Karpas-422 (cell line): Measurements from ENCODE around the gene NABP2. TPM values are rescaled to one million over a fixed set of nuclear protein-coding genes. Genes with fewer than 3 reads are reported as not detected.

Source experiments
- DNase-seq: peaks from one replicate; pipeline ENCODE4 v3.0.0-alpha.2; 2015
- H2AFZ ChIP-seq: fragments of 200-600 bp; sonication (generic); 2 replicates; pipeline ENCODE4 v1.6.1; 2014; ENCODE audit warnings: antibody characterized with exemption, low read length, mixed read lengths
- H3K27ac ChIP-seq: fragments of 200-600 bp; sonication (generic); 2 replicates; pipeline ENCODE4 v1.5.1; 2014; ENCODE audit warnings: mild to moderate bottlenecking, low read length, moderate library complexity
- H3K27me3 ChIP-seq: fragments of 200-600 bp; sonication (generic); 2 replicates; pipeline ENCODE4 v1.6.1; 2014; ENCODE audit warnings: low read length, mixed read lengths
- H3K36me3 ChIP-seq: fragments of 200-600 bp; sonication (generic); 2 replicates; pipeline ENCODE4 v1.6.1; 2014; ENCODE audit warnings: low read length, mixed read lengths; ENCODE audit not compliant: insufficient read depth
- H3K4me1 ChIP-seq: fragments of 200-600 bp; sonication (generic); 2 replicates; pipeline ENCODE4 v1.6.1; 2014; ENCODE audit warnings: mild to moderate bottlenecking, low read length, mixed read lengths
- H3K4me2 ChIP-seq: fragments of 200-600 bp; sonication (generic); 2 replicates; pipeline ENCODE4 v1.6.1; 2014; ENCODE audit warnings: low read length, low read depth, mild to moderate bottlenecking; ENCODE audit not compliant: poor library complexity, severe bottlenecking
- H3K4me3 ChIP-seq: fragments of 200-600 bp; sonication (generic); 2 replicates; pipeline ENCODE4 v1.5.1; 2014; ENCODE audit warnings: mild to moderate bottlenecking, antibody characterized with exemption, low read length, mixed read lengths
- H3K79me2 ChIP-seq: fragments of 200-600 bp; sonication (generic); 2 replicates; pipeline ENCODE4 v1.6.1; 2014; ENCODE audit warnings: mild to moderate bottlenecking, low read length, mixed read lengths
- H3K9ac ChIP-seq: fragments of 200-600 bp; sonication (generic); 2 replicates; pipeline ENCODE4 v1.6.0; 2014; ENCODE audit warnings: low read length
- H3K9me2 ChIP-seq: fragments of 200-600 bp; sonication (generic), shearing (Covaris generic); replicated peaks from 2 replicates; pipeline ENCODE4 v1.6.0; 2014; ENCODE audit warnings: mild to moderate bottlenecking, low read length, moderate library complexity; ENCODE audit not compliant: insufficient read depth
- H3K9me3 ChIP-seq: fragments of 300-700, 200-600 bp; sonication (generic); 2 replicates; pipeline ENCODE4 v1.6.1; 2014; ENCODE audit warnings: low read length, mixed read lengths
- H4K20me1 ChIP-seq: fragments of 200-600 bp; sonication (generic); 2 replicates; pipeline ENCODE4 v1.6.1; 2014; ENCODE audit warnings: mild to moderate bottlenecking, antibody characterized with exemption, low read length, low read depth; ENCODE audit not compliant: insufficient read depth
- total RNA-seq: library from RNA; depleted of rRNA; stranded (reverse); fragments of >200 nt; shearing (Covaris generic); gene quantifications from 2 replicates; pipeline ENCODE4 v1.2.3, GENCODE V29; 2014; ENCODE audit warnings: low replicate concordance

Gene NABP2
- total RNA-seq, 1 experiment from 2014 or later = 45.6 TPM

DNA sequence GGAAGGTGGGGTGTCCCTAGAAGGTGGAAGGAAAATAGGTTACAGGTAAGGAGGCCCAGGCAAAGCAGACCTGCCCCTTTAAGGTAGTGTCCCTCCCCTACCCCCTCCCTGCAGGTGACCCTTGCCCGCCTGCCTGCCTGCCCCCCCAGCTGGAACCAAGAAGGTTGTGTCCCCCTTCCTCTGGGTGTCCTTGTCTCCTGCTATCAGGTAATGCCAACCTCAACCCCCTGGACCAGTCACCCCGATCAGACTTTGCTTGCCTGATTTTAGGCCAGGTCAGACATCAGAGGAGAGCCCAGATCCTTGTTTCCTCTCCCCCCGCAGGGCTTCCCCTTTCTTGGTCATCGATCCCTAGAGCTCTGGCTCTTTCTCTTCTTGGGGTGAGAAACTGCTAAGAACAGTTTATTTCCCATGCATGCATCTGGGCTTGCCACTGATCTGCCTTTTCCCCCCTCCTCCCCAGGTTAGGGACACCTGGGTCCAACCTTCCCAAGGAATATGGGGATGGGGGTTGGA lies 5.8 kb downstream of the NABP2 start, which contains the start of gene SLC39A5:
TSS of gene SLC39A5 (plus strand) at position 136 of the 516 bp plus-strand sequence. CDS start 1,224 bp downstream, outside the sequence.
- Histone ChIP-seq H3K36me3 (0 out of 2 replicates have a peak, but pooled peaks cover 3% of the 10 kb centered on the region), H4K20me1 (no peaks in the 10 kb centered on the region), H3K79me2 (peaks cover 4% of the 10 kb centered on the region), H3K4me1 (peaks cover 7% of the 10 kb centered on the region), H2AFZ (no peak within 1 kb of the TSS), H3K4me3 (no peak within 1 kb of the TSS), H3K27me3 (no peaks in the 10 kb centered on the region), H3K27ac (no peak within 1 kb of the TSS), H3K9me2 (no peaks in the 10 kb centered on the region), H3K9me3 (no peaks in the 10 kb centered on the region), H3K4me2 (no peak within 1 kb of the TSS), H3K9ac (no peak within 1 kb of the TSS)
- peak; percentile 42 for DNase-seq

DNA sequence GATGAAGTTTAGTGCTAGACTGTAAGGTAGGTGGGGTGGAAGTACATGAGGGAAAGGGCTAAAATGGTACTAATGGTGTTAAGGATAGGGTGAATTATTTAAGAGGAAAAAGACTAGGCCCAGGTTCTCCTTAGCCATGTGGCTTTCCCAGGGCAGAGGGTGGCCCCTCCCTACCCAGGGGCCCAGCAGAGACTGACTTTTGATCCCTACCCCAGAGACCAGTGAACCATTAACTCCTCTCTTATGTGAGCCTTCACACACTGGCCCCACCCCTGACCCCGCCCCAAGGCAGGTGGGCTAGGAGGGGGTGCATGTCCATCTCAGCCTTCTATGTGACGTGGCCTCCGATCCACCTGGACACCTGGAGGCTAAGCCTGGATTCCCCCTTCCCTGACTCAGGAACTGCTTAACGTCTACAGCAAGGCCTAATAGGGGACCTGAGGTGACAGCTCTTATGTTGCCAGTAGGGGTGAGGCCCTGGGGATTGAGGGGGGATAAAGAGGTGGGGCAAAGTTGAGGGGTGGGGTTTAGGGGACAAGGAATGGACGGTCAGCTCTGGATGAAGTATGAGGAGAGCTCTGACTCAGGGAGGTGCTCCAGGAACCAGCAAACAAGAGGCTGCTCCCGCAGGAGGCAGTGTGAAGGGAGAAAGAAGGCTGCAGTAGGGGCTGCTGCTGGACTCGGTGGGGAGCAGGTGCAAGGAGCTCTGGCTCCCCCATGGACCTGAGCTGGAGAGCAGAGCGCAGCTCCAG lies 6.5 kb downstream of the NABP2 start:
- Histone ChIP-seq H3K36me3 (0 out of 2 replicates have a peak, but pooled peaks cover 3% of the 10 kb centered on the region), H3K4me1 (peaks cover under 1% of the 10 kb centered on the region; the same call in 1 of the 2 replicates), H3K9ac (no peak overlapping the region), H3K9me2 (no peaks in the 10 kb centered on the region), H3K79me2 (no peaks in the 10 kb centered on the region; the same call in 1 of the 2 replicates), H3K27me3 (no peaks in the 10 kb centered on the region), H3K27ac (no peak overlapping the region), H3K4me3 (no peak overlapping the region), H4K20me1 (no peaks in the 10 kb centered on the region), H2AFZ (no peak overlapping the region), H3K9me3 (no peaks in the 10 kb centered on the region), H3K4me2 (no peak overlapping the region)
- DNase-seq = peak; percentile 41

DNA sequence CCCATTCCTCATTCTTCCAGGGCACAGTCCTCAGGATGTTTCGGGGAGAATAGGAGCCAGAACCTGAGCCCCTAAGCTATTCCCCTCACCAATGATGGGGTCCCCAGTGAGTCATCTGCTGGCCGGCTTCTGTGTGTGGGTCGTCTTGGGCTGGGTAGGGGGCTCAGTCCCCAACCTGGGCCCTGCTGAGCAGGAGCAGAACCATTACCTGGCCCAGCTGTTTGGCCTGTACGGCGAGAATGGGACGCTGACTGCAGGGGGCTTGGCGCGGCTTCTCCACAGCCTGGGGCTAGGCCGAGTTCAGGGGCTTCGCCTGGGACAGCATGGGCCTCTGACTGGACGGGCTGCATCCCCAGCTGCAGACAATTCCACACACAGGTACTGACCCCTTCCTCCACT lies 7.0 kb downstream of the NABP2 start:
- H3K4me1 ChIP-seq = no peaks in the 10 kb centered on the region
- no peaks in the 10 kb centered on the region for H3K9me3 ChIP-seq
- 0 out of 2 replicates have a peak, but pooled peaks cover under 1% of the 10 kb centered on the region for H3K36me3 ChIP-seq
- H3K4me2 ChIP-seq = no peak overlapping the region
- no peaks in the 10 kb centered on the region for H3K9me2 ChIP-seq
- H3K27me3 ChIP-seq = no peaks in the 10 kb centered on the region
- no peaks in the 10 kb centered on the region for H4K20me1 ChIP-seq
- no peak for DNase-seq
- no peak overlapping the region for H3K9ac ChIP-seq
- H3K27ac ChIP-seq = no peak overlapping the region
- H3K4me3 ChIP-seq = no peak overlapping the region
- no peaks in the 10 kb centered on the region for H3K79me2 ChIP-seq
- no peak overlapping the region for H2AFZ ChIP-seq

DNA sequence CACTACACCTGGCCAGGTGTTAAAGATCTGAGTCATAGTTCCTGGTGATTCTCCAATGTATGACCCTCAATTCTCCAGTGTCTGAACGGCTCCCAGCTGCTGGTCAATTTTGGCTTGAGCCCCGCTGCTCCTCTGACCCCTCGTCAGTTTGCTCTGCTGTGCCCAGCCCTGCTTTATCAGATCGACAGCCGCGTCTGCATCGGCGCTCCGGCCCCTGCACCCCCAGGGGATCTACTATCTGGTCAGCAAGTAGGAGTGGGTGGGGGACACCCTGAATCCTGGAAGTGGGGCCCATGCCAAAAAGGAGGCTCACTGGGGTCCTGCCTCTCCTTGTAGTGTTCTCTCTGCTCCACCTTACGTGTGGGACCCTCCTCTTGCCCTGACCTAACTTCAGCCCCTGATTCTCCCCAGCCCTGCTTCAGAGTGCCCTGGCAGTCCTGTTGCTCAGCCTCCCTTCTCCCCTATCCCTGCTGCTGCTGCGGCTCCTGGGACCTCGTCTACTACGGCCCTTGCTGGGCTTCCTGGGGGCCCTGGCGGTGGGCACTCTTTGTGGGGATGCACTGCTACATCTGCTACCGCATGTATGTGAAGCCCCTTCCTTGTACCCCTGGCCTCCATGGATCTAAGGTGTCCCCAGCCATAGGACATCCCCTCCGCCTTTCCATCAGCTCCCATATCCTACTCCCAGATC lies 10.7 kb downstream of the NABP2 start:
- Histone ChIP-seq H3K9ac (no peak overlapping the region), H3K4me3 (no peak overlapping the region), H3K27me3 (no peaks in the 10 kb centered on the region), H3K27ac (no peak overlapping the region), H2AFZ (no peak overlapping the region), H3K9me2 (no peaks in the 10 kb centered on the region), H3K9me3 (no peaks in the 10 kb centered on the region), H3K4me1 (no peaks in the 10 kb centered on the region), H3K79me2 (no peaks in the 10 kb centered on the region), H3K36me3 (no peaks in the 10 kb centered on the region), H4K20me1 (no peaks in the 10 kb centered on the region), H3K4me2 (no peak overlapping the region)
- peak; percentile 36 for DNase-seq

DNA sequence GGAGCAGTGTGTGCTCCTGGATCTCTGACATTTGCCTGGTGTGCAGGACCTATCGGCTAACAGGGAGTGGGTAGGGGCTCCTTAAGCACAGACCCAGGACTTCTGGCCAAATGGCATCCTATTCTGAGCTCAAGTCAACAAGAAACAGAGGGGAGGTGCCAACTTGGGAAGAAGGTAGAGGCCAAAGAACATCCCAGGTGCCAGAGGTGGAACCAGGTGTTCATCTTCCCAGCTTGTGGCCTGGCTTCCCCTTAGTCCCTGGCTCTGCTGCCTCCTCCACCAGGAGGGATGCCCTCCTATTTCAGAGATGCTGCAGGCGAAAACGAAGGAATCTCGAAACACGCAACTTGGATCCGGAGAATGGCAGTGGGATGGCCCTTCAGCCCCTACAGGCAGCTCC lies 11.9 kb downstream of the NABP2 start:
- H3K79me2 ChIP-seq = no peaks in the 10 kb centered on the region
- no peak overlapping the region for H3K4me2 ChIP-seq
- no peaks in the 10 kb centered on the region for H3K9me3 ChIP-seq
- no peak overlapping the region for H3K27ac ChIP-seq
- no peak for DNase-seq
- H3K27me3 ChIP-seq = no peaks in the 10 kb centered on the region
- no peaks in the 10 kb centered on the region; the same call in 1 of the 2 replicates for H3K36me3 ChIP-seq
- H3K9me2 ChIP-seq = no peaks in the 10 kb centered on the region
- no peaks in the 10 kb centered on the region for H3K4me1 ChIP-seq
- H3K4me3 ChIP-seq = no peak overlapping the region
- no peak overlapping the region for H2AFZ ChIP-seq
- H3K9ac ChIP-seq = no peak overlapping the region
- H4K20me1 ChIP-seq = no peaks in the 10 kb centered on the region

DNA sequence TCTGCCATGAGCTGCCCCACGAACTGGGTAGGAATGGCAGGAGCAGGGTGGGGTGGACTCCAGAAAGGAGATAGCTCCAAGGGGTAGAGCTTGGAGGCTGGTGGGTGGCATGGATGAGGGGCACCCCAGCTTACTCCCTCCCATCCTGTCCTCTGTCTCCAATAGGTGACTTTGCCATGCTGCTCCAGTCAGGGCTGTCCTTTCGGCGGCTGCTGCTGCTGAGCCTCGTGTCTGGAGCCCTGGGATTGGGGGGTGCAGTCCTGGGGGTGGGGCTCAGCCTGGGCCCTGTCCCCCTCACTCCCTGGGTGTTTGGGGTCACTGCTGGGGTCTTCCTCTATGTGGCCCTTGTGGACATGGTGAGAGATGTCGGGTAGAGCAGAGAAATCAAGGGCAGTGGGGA lies 12.8 kb downstream of the NABP2 start:
- no peak overlapping the region for H2AFZ ChIP-seq
- H3K9ac ChIP-seq = no peak overlapping the region
- no peak overlapping the region for H3K4me2 ChIP-seq
- H3K4me3 ChIP-seq = no peak overlapping the region
- no peaks in the 10 kb centered on the region for H3K9me3 ChIP-seq
- no peaks in the 10 kb centered on the region for H4K20me1 ChIP-seq
- H3K4me1 ChIP-seq = peaks cover under 1% of the 10 kb centered on the region; the same call in 1 of the 2 replicates
- no peaks in the 10 kb centered on the region for H3K9me2 ChIP-seq
- H3K27ac ChIP-seq = no peak overlapping the region
- no peak for DNase-seq
- H3K36me3 ChIP-seq = no peaks in the 10 kb centered on the region; the same call in 1 of the 2 replicates
- H3K27me3 ChIP-seq = no peaks in the 10 kb centered on the region
- H3K79me2 ChIP-seq = no peaks in the 10 kb centered on the region

DNA sequence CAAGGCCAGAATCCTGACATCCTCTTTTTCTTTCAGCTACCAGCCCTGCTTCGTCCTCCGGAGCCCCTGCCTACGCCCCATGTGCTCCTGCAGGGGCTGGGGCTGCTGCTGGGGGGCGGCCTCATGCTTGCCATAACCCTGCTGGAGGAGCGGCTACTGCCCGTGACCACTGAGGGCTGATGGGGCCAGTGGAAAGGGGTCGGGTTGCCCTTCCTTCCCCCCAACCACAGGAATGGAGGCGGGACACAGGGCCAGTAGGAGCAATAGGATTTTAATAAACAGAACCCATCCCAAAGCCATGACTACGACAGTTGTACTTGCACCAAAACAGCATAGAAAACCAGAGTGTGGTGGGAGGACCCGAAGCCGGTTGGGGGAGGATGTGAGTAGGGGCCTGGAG lies 13.4 kb downstream of the NABP2 start:
- no peaks in the 10 kb centered on the region; the same call in 1 of the 2 replicates for H3K36me3 ChIP-seq
- H3K4me3 ChIP-seq = no peak overlapping the region
- H3K9ac ChIP-seq = no peak overlapping the region
- H4K20me1 ChIP-seq = no peaks in the 10 kb centered on the region
- H3K4me2 ChIP-seq = no peak overlapping the region
- no peaks in the 10 kb centered on the region for H3K9me3 ChIP-seq
- no peaks in the 10 kb centered on the region for H3K27me3 ChIP-seq
- DNase-seq = no peak
- H3K4me1 ChIP-seq = peaks cover 6% of the 10 kb centered on the region
- H3K27ac ChIP-seq = no peak overlapping the region
- H3K9me2 ChIP-seq = no peaks in the 10 kb centered on the region
- H2AFZ ChIP-seq = no peak overlapping the region
- H3K79me2 ChIP-seq = no peaks in the 10 kb centered on the region
